Mucosa of descending colon (tissue), 3 donors: ENCODE data around the gene AGRP. TPM values are rescaled to one million over a fixed set of nuclear protein-coding genes. Genes with fewer than 3 reads are reported as not detected.

Source experiments
- ATAC-seq: fragments of 200-7000 bp; cut with Tn5 transposase; one replicate; pipeline ENCODE4 v1.9.1; 2020; ENCODE audit warnings: mild to moderate bottlenecking, moderate library complexity
- DNase-seq, 3 donors: peaks; one replicate each; pipeline ENCODE4 v3.0.0-alpha.2; 2020
- H3K36me3 ChIP-seq: fragments of 200-600 bp; one replicate; pipeline ENCODE4 v1.8.0; 2021; ENCODE audit warnings: low read depth, mild to moderate bottlenecking
- H3K4me1 ChIP-seq: fragments of 200-600 bp; one replicate; pipeline ENCODE4 v1.8.0; 2021; ENCODE audit warnings: low read depth, mild to moderate bottlenecking
- H3K4me3 ChIP-seq: fragments of 200-600 bp; one replicate; pipeline ENCODE4 v1.8.0; 2021; ENCODE audit warnings: mild to moderate bottlenecking
- H3K9me3 ChIP-seq: fragments of 200-600 bp; one replicate; pipeline ENCODE4 v1.8.0; 2021; ENCODE audit warnings: mild to moderate bottlenecking
- intact Hi-C, 2 donors: fragments of 100-400 bp; cut with DNase I in 1 of 2; cut with micrococcal nuclease in 1 of 2; formaldehyde crosslinking; loops; one replicate each; pipeline versions ENCODE4 v1.11.0 to v1.11.1; 2022; cut with DNase I, micrococcal nuclease
- total RNA-seq, 3 donors: library from RNA; stranded (reverse); fragmentation: NEBNext Ultra II Directional in 2 of 3; extraction: Animal tissue kit (Norgen Biotek cat#: 25700) in 2 of 3; gene quantifications; one replicate each; pipeline versions ENCODE4 v1.2.1 to v1.2.4, GENCODE V29; 2021 to 2023
- TF ChIP-seq, protein P1 (sequence below): fragments of 200-600 bp; IDR thresholded peaks from one replicate; pipeline ENCODE4 v1.8.0; 2022; ENCODE audit warnings: antibody characterized with exemption, mild to moderate bottlenecking
- donor health status: DM: no; HTN: no; CAD: no; lungs with moderate emphysema.
- donor health status: DM: no; HTN: no; CAD: no.
- donor health status: DM: no; HTN: yes; CAD: no.

Gene AGRP
- total RNA-seq, 3 donors from 2014 or later = not detected

GRCh38 chr16:67456391-67457081 is 26.8 kb downstream of the AGRP start:
- DNase-seq (peak; percentile 80 to 83 (median 81)), ATAC-seq (peak; percentile 36)
- H3K4me1 ChIP-seq = peaks cover 79% of the 10 kb centered on the region
- H3K9me3 ChIP-seq = no peaks in the 10 kb centered on the region
- intact Hi-C loops = no loop called here
- H3K36me3 ChIP-seq = no peaks in the 10 kb centered on the region
- H3K4me3 ChIP-seq = no peak overlapping the region
- TF ChIP-seq, protein P1, sequence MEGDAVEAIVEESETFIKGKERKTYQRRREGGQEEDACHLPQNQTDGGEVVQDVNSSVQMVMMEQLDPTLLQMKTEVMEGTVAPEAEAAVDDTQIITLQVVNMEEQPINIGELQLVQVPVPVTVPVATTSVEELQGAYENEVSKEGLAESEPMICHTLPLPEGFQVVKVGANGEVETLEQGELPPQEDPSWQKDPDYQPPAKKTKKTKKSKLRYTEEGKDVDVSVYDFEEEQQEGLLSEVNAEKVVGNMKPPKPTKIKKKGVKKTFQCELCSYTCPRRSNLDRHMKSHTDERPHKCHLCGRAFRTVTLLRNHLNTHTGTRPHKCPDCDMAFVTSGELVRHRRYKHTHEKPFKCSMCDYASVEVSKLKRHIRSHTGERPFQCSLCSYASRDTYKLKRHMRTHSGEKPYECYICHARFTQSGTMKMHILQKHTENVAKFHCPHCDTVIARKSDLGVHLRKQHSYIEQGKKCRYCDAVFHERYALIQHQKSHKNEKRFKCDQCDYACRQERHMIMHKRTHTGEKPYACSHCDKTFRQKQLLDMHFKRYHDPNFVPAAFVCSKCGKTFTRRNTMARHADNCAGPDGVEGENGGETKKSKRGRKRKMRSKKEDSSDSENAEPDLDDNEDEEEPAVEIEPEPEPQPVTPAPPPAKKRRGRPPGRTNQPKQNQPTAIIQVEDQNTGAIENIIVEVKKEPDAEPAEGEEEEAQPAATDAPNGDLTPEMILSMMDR = peak; percentile 58

DNA sequence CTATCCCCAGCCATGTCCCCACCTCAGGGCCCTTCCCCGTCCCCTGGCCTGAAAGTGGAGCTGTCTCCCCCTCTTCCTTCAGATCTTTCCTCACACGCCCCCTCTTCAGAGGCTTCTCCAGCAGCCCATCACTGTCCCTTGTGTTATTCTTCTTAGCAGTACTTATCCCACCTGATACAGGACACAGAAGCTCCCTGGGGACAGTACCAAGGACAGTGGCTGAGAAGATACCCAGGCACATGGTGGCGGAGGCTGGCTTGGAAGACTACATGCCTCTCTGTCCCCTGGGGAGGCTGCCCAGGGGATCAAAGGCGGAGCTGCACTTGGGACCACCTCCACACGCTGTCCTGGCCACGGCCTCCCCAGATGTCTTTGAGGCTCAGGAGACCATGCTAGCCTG is 28.5 kb downstream of the AGRP start:
- ATAC-seq = no peak
- intact Hi-C loops = no loop called here
- peak in 1 of 3 donors; percentile 25 for DNase-seq
- Histone ChIP-seq H3K9me3 (no peaks in the 10 kb centered on the region), H3K4me1 (peaks cover 78% of the 10 kb centered on the region), H3K36me3 (no peaks in the 10 kb centered on the region), H3K4me3 (no peak overlapping the region)
- TF ChIP-seq, protein P1 = no peak

DNA sequence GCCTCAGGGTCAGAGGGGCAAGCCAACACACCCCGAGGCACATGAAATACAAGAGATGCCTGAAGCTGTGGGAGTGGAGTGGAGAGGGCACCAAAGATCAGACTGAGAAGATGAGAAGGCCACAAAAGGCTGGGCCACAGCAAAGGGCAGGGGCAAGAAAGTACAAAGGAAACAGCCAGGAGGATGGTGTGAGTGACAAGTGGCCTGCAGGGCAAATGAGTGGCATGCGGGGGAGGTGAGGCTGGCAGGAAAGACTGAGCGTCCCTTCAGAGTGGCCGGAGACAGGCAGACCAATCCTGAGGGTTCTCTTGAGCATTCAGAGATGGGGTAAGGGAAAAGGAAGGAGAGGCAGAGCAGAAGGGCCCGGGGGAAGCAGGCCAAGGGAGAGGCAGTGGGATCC is 29.2 kb downstream of the AGRP start:
- H3K4me3 ChIP-seq = no peak overlapping the region
- TF ChIP-seq, protein P1 = no peak
- intact Hi-C loops = no loop called here
- H3K4me1 ChIP-seq = peaks cover 78% of the 10 kb centered on the region
- DNase-seq (peak in 2 of 3 donors; percentile 23 to 31), ATAC-seq (no peak)
- no peaks in the 10 kb centered on the region for H3K9me3 ChIP-seq
- no peaks in the 10 kb centered on the region for H3K36me3 ChIP-seq

GRCh38 chr16:67451704-67452435 is 31.5 kb downstream of the AGRP start:
- peaks cover 80% of the 10 kb centered on the region for H3K4me1 ChIP-seq
- DNase-seq (peak in 2 of 3 donors; percentile 64 to 66), ATAC-seq (peak; percentile 78)
- H3K9me3 ChIP-seq = no peaks in the 10 kb centered on the region
- TF ChIP-seq, protein P1 = no peak
- intact Hi-C loops = no loop called here
- H3K4me3 ChIP-seq = no peak overlapping the region
- no peaks in the 10 kb centered on the region for H3K36me3 ChIP-seq

- DNase-seq (peak in 2 of 3 donors; percentile 14 to 46), ATAC-seq (no peak)
- peaks cover 80% of the 10 kb centered on the region for H3K4me1 ChIP-seq
- TF ChIP-seq, protein P1 = no peak
- no peaks in the 10 kb centered on the region for H3K36me3 ChIP-seq
- H3K4me3 ChIP-seq = no peak overlapping the region
- intact Hi-C loops = no loop called here
- no peaks in the 10 kb centered on the region for H3K9me3 ChIP-seq
Observed at GRCh38 chr16:67451061-67451703, 32.2 kb downstream of the AGRP start.
